Left renal pelvis (tissue), 4 donors: ENCODE results near the gene TARDBP. TPM values are rescaled to one million over a fixed set of nuclear protein-coding genes. Genes with fewer than 3 reads are reported as not detected.
"Not testable (repeated sequence)": the region's sequence is repeated elsewhere in the genome, so short reads cannot be mapped to it uniquely, and the experiment has no call there.

Experiments
- DNase-seq, 4 donors: peaks; one replicate each; pipeline ENCODE4 v3.0.0-alpha.2; 2013; ENCODE audit warnings: low read depth in 4 of 4, low spot score in 3 of 4
- polyA plus RNA-seq, 4 donors: library from polyadenylated mRNA; unstranded; fragments of 120-200 nt; gene quantifications; one replicate each; pipeline ENCODE4 v1.2.1, GENCODE V29; 2013; ENCODE audit not compliant: insufficient read length in 4 of 4

TARDBP gene
- polyA plus RNA-seq, 4 donors: 232 to 328 (median 316) TPM

DNA sequence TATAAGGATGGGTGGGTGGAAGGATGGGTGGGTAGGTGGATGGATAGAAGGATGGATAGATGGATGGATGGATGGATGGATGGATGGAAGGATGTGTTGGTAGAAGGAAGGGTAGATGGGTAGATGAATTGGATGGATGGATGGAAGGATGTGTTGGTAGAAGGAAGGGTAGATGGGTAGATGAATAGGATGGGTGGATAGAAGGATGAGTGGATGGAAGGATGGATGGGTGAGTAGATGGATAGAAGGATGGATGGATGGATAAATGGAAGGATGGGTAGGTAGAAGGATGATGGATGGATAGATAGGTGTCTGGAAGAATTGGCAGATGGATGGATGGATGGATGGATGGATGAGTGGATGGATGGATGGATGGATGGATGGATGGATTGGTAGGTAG is 28.6 kb downstream of the TARDBP start:
- no peak for DNase-seq

DNA sequence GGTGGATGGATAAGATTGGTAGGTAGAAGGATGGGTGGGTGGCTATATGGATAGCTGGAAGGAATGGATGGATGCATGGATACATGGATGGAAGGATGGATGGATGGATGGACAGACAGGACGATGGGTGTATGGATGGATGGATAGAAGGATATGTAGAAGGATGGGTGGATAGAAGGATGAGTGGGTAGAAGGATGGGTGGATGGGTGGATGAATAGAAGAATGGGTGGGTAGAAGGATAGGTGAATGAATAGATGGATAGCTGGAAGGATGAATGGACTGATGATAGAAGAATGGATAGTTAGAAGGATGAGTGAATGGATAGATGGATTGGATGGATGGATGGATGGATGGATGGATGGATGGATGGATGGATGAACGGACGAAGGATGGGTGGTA is 29.6 kb downstream of the TARDBP start:
- no peak for DNase-seq

DNA sequence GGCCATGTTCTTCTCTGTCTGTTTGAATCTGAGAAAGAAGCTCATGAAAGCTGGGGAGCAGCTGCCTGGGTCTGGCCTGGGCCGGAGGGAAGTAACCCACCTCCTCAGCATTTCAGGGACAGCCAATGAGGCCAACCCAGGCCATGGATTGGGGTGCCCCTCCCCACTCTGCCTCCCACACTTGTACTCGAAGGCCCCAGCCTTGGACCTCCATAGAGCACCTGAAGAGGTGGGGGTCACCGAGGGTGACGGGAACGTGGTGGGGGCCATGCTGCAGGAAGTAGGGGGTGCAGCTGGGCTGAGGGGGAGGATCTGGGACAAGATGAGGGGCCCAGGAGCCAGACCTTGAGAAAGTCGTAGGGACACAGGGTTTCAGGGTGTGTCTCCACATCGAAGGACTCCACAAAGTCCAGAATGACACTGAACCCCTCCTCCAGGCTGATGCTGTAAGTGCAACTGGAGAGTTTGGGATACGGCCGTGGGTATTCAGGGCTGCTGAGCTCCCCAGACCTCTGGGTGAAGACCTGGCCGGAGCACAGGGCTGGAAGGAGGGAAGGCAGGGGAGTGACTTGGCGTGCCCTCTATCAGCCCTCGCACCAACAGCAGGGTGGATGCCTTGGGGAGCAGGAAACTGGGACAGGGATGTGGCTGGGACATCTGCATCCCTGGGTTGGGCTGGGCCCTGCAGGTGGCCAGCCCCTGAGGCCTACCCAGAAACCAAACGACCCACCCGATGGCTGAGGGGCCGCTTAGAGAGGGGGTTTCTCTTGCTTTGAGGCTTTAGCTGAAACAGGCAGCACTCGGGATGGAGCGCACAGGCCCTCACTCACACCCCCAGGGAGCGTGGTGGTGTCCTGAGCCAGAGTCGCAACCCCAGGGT is 30.8 kb downstream of the TARDBP start:
- no peak for DNase-seq

DNA sequence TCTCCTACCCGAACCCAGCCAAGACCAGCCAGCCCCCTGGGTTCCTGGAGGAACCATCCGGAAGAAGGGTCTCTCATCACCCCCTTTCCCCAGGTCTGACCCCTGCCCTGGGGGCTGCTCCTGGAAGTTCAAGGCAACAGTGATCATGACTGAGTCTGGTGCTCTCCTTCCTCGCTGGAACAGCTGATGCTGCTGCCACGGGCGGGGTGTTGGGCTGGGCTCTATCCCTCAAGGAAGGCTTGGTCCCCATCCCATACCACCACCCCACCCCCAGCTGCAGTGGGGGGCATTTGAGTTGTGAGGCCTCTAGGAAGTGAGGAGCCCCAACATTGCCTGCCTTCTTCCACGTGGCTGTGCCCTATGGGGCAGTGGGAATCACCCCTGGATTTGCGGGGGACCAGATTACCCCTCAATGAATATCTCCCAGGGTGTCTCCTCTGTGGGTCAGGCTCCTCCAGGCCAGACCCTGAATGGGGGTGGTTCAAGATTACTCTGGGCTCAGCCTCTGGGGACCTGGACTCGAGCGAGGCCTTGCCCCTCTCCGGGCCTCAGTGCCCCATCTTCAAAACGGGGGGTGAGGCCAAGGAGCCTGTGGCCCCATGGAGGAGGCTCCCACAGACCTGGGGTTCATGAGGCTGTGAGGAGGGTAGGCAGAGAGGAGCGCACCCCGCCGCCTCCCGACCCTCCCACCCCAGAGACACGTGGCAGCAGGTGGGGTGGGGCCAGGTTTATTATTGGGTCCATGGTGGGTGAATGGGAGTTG is 31.8 kb downstream of the TARDBP start:
- no peak for DNase-seq

DNA sequence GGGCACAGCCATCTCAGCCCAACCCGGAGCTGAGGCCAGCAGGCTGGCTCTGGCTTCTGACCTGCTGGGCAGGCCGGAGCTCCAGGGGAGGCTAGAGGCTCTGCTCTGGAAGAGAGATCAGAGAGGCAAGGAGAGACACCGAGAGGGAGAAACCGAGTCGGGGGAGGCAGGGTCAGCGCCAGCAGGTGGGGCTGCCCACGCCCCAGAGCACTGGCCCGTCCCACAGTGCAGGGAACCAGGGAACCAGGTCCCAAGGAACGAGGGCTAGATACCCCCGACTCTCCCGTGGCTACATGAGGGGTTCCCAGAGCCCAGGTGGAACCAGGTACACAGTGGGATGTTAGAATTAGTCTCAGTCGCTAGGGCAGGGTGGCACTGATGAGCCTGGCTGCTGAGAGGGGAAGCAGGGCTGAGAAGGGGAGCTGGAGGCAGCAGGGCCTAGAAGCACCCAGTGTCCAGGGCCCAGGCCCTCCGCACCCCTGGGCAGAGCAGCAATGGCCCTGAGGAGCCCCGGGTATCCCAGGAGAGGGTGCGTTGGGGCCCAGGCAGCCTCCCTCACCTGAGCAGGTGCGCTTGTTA is 32.5 kb downstream of the TARDBP start:
- DNase-seq: no peak

DNA sequence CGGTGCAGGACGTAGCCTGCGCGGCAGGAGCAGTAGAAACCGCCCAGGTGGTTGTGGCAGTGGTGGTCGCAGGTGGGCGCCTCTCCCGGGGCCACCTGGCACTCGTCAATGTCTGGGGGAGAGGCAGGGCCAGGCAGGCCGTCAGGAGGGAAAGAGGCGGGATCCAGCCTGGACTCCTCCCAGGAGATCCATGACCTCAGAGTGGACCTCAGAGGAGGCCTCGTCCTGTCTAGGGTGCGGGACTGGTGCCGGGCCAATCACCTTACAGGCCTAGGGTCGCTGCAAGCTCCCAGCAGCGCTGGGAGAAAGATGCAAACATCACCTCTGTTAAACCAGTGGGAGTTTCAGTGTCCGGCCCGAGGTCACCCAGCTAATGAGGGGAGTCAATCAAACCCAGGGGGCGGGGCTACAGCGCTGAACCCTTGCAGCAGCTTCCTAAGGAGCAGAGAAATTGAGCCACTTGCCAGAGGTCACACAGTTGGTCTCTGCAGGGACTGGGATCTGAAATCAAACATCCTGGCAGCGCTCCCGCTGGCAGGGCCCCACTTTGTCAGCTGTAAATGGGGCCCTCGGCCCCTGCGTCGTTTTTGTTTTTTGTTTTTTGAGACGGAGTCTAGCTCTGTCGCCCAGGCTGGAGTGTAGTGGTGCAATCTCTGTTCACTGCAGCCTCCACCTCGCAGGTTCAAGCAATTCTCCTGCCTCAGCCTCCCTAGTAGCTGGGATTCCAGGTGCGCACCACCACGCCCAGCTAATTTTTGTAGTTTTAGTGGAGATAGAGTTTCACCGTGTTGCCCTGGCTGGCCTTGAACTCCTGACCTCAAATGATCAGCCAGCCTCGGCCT is 33.2 kb downstream of the TARDBP start:
- DNase-seq: no peak

DNA sequence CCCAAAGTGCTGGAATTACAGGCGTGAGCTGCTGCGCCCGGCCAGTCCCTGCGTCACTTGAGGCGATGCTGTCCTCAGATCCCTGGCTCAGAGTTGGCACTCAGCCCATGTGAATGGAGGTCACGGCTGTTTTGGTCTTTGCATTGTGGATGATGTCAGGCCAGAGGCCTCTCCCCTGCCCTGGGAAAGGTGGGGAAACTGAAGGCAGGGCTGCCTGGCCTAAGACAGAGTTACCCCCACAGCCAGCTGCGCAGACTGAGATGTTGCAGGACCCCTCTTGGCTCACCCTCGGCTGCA is 33.8 kb downstream of the TARDBP start:
- DNase-seq: no peak

DNA sequence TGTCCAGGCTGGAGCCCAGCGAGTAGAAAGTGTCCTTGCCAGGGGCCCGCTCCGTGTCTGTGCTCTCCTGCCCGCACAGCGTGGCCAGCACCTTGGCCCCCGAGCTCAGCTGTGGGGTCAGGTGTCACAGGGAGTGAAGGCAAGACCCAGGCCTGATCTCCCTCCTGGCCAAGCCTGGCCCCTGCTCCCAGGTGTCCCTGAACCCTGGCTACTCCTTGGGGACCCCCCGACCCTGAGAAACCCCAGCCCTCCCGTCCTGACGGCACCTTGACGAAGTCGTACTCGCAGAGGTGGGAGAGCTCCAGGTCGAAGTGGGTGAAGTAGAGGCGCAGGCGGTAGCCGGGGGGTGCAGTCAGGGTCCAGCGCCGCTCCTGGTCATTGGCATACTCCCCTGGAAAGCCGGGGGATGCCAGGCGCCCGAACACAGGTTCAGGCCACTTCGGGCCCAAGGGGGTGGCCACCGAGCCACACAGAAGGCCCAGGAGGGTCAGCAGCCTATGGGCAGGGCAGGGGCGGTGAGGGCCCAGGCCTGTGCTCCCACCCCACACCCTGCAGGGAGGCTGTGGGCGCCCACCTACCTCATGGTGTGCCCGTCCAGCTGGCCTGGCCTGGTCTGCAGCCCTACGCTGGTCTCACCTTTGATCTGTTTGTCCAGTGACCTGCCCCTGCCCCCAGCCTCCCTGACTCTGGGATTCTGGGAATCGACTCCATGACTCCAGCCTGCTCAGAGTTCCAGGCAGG is 34.3 kb downstream of the TARDBP start, which contains the start of gene MASP2:
MASP2 (minus strand) TSS at position 615 of the 741 bp plus-strand sequence; CDS start at position 583, 32 bp downstream.
- no peak for DNase-seq

DNA sequence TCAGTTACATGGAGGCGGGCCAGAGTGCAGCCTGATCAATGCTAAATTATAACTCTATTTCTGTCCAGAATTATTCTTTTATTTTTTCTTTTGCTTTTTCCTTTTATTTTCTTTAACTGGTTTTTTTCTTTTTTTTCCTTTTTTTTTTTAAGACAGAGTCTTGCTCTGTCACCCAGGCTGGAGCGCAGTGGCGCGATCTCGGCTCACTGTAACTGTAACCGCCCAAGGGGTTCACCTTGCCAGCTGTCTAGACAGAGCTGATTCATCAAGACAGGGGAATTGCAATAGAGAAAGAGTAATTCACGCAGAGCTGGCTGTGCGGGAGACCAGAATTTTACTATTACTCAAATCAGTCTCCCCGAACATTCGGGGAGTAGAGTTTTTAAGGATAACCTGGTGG is 38.7 kb downstream of the TARDBP start:
- DNase-seq: not testable (repeated sequence)

DNA sequence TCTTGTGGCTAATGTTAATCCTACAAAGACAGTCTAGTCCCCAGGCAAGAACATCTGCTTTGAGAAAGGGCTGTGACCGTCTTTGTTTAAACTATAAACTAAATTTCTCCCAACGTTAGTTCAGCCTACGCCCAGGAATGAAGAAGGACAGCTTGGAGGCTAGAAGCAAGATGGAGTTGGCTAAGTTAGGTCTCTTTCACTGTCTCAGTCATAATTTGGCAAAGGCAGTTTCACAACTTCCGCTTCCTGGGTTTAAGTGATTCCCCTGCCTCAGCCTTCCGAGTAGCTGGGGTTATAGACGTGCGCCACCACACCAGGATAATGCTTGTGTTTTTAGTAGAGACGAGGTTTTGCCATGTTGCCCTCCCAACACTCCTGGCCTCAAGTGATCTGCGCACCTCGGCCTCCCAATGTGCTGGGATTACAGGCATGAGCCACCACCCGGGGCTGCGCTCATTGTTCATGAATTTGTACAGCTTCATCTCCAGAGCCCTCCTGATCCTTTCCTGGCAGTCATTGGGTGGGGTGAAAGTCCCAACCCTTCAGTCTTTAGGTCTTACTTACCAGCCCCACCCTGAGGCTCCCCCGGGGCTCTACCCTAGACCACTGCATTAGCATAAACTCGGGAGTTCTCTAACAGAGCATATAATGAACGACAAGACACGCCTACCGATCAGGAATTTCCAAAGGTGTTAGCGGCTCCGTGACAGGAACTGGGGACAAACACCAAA is 39.5 kb downstream of the TARDBP start:
- DNase-seq: no peak

DNA sequence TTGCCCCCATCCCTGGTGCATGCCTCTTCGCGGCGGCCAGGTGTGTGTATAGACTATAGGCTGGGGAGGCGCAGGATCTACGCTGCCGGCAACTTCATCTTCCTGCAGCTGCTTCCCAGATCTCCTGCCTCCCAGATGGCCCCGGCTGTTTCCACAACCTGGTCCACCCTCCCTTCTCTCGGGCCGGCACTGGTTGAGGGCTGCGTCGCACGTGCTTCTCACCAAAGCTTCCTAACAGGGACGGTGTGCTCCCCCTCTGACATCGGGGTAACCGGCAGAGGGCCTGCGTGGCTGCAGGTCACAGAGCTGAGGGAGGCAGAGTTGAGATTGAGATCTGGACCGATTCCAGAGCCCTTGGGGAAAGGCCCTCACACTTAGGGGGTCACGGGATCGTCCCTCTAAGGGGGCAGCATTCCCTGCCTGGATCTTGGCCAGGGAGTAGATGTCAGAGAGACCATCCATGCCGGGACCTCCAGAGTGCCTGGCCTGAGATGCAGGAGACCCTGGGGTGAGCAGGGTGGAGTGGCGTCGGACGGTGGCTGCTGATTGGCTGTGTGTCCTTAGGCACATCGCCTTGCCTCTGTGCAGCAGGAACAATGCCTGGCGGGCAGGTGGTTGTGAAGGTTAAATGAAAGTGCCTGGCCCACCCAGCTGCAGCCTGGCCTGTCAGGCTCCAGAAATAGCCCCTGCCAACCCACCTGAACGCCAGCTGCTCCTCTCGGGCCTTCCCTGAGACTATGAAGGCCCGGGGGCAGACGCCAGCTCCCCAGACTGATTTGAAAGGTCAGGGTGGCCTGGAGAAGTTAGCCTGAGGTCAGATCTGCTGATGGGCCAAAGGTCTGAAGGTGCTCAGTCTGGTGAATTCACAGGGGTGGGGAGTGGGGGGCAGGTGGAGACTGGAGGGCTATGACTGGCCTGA is 40.6 kb downstream of the TARDBP start:
- DNase-seq: no peak

DNA sequence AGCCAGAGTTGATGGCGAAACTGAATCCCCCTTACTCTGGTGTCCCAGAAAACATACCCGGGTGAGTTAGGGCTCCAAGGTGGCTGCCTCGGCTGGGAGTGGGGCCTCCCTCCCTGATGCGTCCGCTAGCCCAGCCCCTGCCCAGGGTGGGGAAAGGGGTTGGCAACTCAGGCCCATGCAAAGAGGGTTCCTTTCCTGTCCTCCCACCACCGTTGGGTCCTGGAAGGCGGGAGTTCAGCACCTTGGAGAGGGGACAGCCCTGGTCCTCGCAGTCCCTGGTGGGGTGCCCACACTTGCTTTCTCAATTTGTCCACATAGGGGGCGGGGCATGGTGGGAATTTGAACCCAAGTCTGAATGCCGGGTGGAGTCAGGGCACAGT is 41.3 kb downstream of the TARDBP start:
- DNase-seq: no peak

DNA sequence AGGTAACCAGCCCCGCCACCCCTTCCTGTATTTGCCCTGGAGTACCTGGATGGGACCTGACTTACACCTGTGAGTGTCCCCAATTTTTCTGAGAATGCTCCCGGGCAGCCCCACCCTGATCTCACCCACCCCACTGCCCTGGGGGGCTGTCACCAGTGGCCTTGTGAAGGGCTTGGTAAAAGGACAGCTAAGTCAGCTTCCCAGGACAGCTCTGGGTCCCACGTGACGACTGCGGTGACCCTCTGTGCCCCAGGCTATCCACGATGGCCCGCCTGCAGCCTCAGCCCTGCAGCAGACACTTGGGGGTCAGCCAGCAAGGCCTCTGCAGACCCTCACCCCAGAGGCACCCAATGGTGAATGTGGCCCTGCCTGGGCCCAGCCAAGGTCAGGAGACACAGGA is 41.7 kb downstream of the TARDBP start:
- DNase-seq: no peak

DNA sequence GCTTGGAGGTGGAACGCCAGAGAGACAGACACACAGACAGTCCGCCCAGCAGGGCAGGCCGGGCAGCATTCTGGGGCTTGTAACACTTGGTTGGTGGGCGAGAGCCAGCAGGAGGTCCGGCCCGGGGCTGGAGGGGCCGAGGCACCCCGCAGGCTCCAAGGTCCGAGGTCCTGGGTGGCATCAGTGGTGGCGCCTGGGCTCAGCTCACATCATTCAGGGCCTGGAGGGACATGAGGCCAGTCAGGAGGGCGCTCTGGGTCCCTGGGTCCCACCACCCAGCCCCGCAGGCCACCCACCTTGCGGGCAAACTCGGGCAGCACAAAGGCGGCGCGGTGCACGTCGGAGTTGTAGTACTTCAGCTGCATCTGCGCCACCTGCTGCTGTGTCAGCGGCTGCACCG is 42.2 kb downstream of the TARDBP start:
- DNase-seq: no peak

DNA sequence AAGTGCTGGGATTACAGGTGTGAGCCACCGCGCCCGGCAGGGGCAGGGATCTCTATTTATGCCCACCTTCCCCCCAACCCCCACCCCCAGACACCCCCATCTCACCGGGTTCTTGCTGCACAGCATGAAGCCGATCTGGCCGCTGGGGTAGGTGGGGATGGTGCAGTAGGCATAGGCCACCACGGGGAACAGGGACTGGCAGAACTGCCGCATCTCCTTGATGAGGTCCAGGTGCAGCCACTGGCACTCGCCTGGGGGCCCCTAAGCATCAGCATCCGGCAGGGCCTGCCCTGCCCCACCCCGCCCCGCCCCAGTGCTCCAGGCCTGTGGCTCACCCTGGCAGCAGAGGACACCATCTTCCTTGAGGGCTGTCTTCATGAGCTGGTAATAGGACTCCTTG is 43.2 kb downstream of the TARDBP start:
- no peak for DNase-seq

DNA sequence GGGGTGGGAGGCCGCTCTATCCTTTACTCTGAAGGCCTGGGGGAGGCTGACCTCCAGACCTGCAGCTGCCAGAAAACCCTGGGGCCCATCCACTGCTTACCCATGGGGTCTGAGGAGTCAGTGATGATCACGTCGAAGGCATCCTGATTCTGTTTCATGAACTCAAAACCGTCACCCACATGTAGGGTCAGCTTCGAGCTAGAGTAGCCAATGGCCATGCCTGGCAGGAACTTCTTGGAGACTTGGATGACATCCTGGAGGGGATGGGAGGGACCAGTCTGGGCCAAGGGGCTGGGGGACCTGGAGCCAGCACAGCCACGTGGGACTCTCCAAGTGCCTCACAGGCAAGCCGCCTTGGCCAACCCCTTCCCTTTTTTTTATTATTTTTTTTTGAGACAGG is 44.0 kb downstream of the TARDBP start:
- DNase-seq: no peak

DNA sequence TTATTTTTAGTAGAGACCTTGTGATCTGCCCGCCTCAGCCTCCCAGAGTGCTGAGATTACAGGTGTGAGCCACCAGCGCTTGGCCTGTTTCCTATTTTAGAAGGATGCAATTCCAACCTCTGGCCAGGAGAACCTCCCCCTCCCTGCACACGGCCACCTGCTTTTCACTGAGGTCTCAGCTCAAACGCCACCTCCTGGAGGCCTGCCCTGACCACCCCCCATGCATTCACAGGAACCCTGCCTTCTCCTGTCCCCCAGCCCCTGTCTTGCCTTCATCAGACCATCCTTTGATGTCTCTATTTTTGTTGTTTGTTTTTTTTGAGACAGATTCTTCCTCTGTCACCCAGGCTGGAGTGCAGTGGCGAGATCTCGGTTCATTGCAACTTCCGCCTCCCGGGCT is 45.0 kb downstream of the TARDBP start:
- DNase-seq: no peak

DNA sequence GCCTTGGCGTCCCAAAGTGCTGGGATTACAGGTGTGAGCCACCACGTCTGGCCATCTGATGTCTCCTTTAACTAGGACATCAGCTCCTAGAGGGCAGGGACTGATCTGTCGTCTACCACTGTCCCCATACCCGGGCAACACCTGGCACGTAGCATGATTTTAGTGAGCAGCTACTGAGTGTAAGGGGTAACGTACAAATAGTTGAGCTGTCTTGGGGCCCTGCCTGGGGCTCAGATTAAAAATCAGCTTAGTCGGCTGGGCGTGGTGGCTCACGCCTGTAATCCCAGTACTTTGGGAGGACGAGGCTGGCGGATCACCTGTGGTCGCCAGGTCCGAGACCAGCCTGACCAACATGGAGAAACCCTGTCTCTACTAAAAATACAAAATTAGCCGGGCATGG is 45.6 kb downstream of the TARDBP start:
- no peak for DNase-seq
